ENCODE measurements around the gene MGAT5. TPM values are rescaled to one million over a fixed set of nuclear protein-coding genes. Genes with fewer than 3 reads are reported as not detected.
A peak's percentile ranks its signal among the peaks of the same experiment; 100 is the strongest.

MGAT5 gene
- polyA plus RNA-seq, 3 donors from 2014 or later: 2.2 to 7.3 (median 4.0) TPM

- Mint-ChIP-seq H3K4me3 (no peak overlapping the region), H3K27me3 (ENCODE audit: low read depth in 3 of 3) (no peaks in the 10 kb centered on the region), H3K36me3 (peaks cover 3 to 28% (median 6%) of the 10 kb centered on the region in 3 donors), H3K27ac (no peak overlapping the region), H3K4me1 (peaks cover 8 to 9% of the 10 kb centered on the region in 2 donors), H3K9me3 (no peaks in the 10 kb centered on the region)
- DNase-seq: no peak
Observed at GRCh38 chr2:134416637-134417036, 162.8 kb downstream of the MGAT5 start.

GRCh38 chr2:134417968-134418582 lies 164.2 kb downstream of the MGAT5 start:
- H3K27me3 Mint-ChIP-seq (ENCODE audit: low read depth in 3 of 3): peaks cover 0 to 2% (median 0%) of the 10 kb centered on the region in 3 donors
- H3K36me3 Mint-ChIP-seq: peaks cover 3 to 30% (median 6%) of the 10 kb centered on the region in 3 donors
- no peak overlapping the region for H3K4me3 Mint-ChIP-seq
- H3K9me3 Mint-ChIP-seq: no peaks in the 10 kb centered on the region
- DNase-seq: no peak
- peak overlapping the region in 2 of 6 donors; percentile 49 to 56 for H3K27ac Mint-ChIP-seq
- no peaks in the 10 kb centered on the region for H3K4me1 Mint-ChIP-seq

DNA sequence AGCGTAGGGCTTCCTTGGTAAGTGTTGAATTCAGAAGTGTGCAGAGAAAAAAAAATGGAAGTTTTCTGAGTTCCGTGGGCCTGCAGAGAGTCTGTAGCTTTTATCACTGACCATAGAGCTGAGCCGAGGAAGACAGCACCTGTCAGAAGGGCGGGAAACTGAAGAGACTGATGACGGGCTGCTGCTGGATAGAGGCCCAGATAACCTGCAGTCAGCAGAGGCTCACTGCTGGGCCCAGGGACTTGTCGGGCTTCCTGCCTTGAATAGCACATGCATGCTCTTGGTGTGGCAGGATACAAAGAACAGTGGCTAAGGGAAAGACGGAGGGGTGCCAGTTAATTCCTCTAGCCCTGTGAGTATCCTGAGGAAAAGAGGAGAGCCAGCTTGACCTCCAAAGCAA lies 166.4 kb downstream of the MGAT5 start:
- no peak for DNase-seq
- Mint-ChIP-seq H3K27me3 (ENCODE audit: low read depth in 3 of 3) (peaks cover 0 to 3% (median 0%) of the 10 kb centered on the region in 3 donors), H3K36me3 (peaks cover 3 to 32% (median 14%) of the 10 kb centered on the region in 3 donors), H3K27ac (no peak overlapping the region), H3K9me3 (no peaks in the 10 kb centered on the region), H3K4me3 (no peak overlapping the region), H3K4me1 (no peaks in the 10 kb centered on the region)

GRCh38 chr2:134420920-134421319 lies 167.0 kb downstream of the MGAT5 start:
- Mint-ChIP-seq H3K4me3 (no peak overlapping the region), H3K36me3 (peaks cover 3 to 29% (median 16%) of the 10 kb centered on the region in 3 donors), H3K27me3 (ENCODE audit: low read depth in 3 of 3) (peaks cover 0 to 4% (median 0%) of the 10 kb centered on the region in 3 donors), H3K4me1 (no peaks in the 10 kb centered on the region), H3K9me3 (no peaks in the 10 kb centered on the region), H3K27ac (no peak overlapping the region)
- no peak for DNase-seq

- H3K4me3 Mint-ChIP-seq: no peak overlapping the region
- no peak overlapping the region for H3K27ac Mint-ChIP-seq
- no peaks in the 10 kb centered on the region for H3K4me1 Mint-ChIP-seq
- H3K36me3 Mint-ChIP-seq: peaks cover 3 to 29% (median 10%) of the 10 kb centered on the region in 3 donors
- H3K9me3 Mint-ChIP-seq: no peaks in the 10 kb centered on the region
- no peak for DNase-seq
- H3K27me3 Mint-ChIP-seq (ENCODE audit: low read depth in 3 of 3): peaks cover 0 to 4% (median 0%) of the 10 kb centered on the region in 3 donors
Observed at GRCh38 chr2:134421556-134422328, 167.9 kb downstream of the MGAT5 start.

GRCh38 chr2:134425724-134426496 lies 172.0 kb downstream of the MGAT5 start:
- no peaks in the 10 kb centered on the region for H3K9me3 Mint-ChIP-seq
- H3K27ac Mint-ChIP-seq: peak overlapping the region in 1 of 6 donors; percentile 27
- H3K36me3 Mint-ChIP-seq: peaks cover 14 to 33% (median 15%) of the 10 kb centered on the region in 3 donors

GRCh38 chr2:134426721-134427120 lies 172.8 kb downstream of the MGAT5 start:
- H3K27ac Mint-ChIP-seq: no peak overlapping the region
- no peaks in the 10 kb centered on the region for H3K4me1 Mint-ChIP-seq
- peaks cover 14 to 38% (median 15%) of the 10 kb centered on the region in 3 donors for H3K36me3 Mint-ChIP-seq
- H3K9me3 Mint-ChIP-seq: no peaks in the 10 kb centered on the region
- peaks cover 0 to 6% (median 0%) of the 10 kb centered on the region in 3 donors for H3K27me3 Mint-ChIP-seq (ENCODE audit: low read depth in 3 of 3)
- no peak for DNase-seq
- no peak overlapping the region for H3K4me3 Mint-ChIP-seq

More at GRCh38 chr2:134425724-134426496, 172.0 kb downstream of the MGAT5 start:
- H3K27me3 Mint-ChIP-seq (ENCODE audit: low read depth in 3 of 3): peaks cover 0 to 6% (median 0%) of the 10 kb centered on the region in 3 donors
- DNase-seq: no peak
- no peaks in the 10 kb centered on the region for H3K4me1 Mint-ChIP-seq
- no peak overlapping the region for H3K4me3 Mint-ChIP-seq

- no peaks in the 10 kb centered on the region for H3K9me3 Mint-ChIP-seq
- DNase-seq: no peak
- H3K4me3 Mint-ChIP-seq: no peak overlapping the region
- H3K27ac Mint-ChIP-seq: no peak overlapping the region
- peaks cover 0 to 5% (median 0%) of the 10 kb centered on the region in 3 donors for H3K27me3 Mint-ChIP-seq (ENCODE audit: low read depth in 3 of 3)
- H3K36me3 Mint-ChIP-seq: peaks cover 14 to 47% (median 18%) of the 10 kb centered on the region in 3 donors
- H3K4me1 Mint-ChIP-seq: no peaks in the 10 kb centered on the region
Observed at GRCh38 chr2:134429886-134430285, 176.0 kb downstream of the MGAT5 start.

DNA sequence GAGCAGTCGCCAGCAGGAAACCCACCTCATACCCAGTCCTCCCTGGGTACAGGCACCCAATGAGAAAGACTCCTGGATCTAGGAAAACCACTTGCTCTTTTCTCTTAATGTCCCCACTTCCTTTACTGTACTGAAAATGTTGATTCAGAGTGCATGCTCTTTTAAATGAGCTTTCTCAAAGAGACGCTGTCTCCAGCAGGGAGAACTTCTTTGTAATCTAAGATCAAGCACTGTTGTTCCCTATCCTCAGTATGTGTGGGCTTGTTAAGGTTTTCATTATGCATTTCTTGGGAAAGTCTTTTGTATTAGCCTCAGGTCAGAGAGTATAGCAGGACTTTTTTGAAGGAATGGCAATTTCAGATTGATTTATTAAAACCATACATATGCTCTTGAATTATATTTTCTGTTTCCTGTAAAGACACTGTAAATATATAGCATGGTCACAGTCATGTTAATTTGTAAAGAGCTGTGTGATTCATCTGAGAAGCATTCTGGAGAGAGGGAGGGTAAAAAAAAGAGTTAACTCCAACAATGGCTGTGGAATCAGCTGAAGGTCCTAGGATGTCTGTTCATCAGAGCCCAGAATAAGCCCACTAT lies 178.1 kb downstream of the MGAT5 start:
- no peaks in the 10 kb centered on the region for H3K9me3 Mint-ChIP-seq
- peaks cover 0 to 5% (median 0%) of the 10 kb centered on the region in 3 donors for H3K27me3 Mint-ChIP-seq (ENCODE audit: low read depth in 3 of 3)
- H3K4me1 Mint-ChIP-seq: no peaks in the 10 kb centered on the region
- no peak for DNase-seq
- H3K4me3 Mint-ChIP-seq: no peak overlapping the region
- no peak overlapping the region for H3K27ac Mint-ChIP-seq
- H3K36me3 Mint-ChIP-seq: peaks cover 17 to 43% (median 20%) of the 10 kb centered on the region in 3 donors

DNA sequence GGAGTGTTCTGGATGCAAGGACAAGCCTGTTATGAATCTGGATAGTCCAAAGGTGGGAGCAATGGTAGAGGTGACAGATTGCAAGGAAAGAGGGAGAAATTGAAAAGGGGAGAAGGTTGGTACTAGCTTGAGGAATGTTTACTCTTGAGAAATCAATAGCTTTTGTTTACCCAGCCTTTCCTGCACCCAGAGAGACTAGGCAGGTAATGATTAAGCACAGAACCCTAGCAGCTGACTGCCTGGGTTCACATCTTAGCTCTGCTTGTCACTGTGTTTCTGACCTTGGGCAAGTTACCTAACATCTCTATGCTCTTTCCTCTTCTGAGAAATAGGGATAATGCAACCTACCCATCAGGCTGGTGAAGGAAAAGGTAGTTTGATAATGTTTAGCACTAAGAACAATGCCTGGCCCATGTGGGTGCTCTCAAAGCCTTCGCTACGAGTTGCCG lies 178.6 kb downstream of the MGAT5 start:
- no peak for DNase-seq
- Mint-ChIP-seq H3K36me3 (peaks cover 16 to 42% (median 17%) of the 10 kb centered on the region in 3 donors), H3K27me3 (ENCODE audit: low read depth in 3 of 3) (peaks cover 0 to 5% (median 0%) of the 10 kb centered on the region in 3 donors), H3K27ac (peak overlapping the region in 1 of 6 donors; percentile 20), H3K4me1 (no peaks in the 10 kb centered on the region), H3K4me3 (no peak overlapping the region), H3K9me3 (no peaks in the 10 kb centered on the region)

DNA sequence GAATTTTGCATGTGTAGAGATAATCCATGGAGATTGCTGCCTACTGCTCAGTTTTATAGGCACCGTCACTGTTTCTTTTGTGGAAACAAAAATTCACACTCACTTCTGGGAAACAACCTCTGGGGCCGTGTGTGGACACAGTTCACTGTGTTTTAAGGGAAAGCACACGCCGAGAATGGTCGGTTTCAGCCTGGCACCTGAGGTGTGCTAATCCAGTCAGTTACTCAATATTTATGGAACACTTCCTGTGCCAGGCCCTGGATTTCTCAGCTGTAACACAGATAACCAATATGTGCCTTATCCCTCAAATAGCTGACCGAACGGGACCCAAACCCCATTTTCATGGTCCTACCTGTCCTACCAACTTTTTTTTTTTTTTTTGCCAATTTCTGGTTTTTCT lies 179.6 kb downstream of the MGAT5 start:
- Mint-ChIP-seq H3K4me3 (no peak overlapping the region), H3K27me3 (ENCODE audit: low read depth in 3 of 3) (peaks cover 0 to 5% (median 0%) of the 10 kb centered on the region in 3 donors), H3K36me3 (peaks cover 10 to 45% (median 17%) of the 10 kb centered on the region in 3 donors), H3K9me3 (no peaks in the 10 kb centered on the region), H3K4me1 (no peaks in the 10 kb centered on the region), H3K27ac (no peak overlapping the region)
- no peak for DNase-seq

DNA sequence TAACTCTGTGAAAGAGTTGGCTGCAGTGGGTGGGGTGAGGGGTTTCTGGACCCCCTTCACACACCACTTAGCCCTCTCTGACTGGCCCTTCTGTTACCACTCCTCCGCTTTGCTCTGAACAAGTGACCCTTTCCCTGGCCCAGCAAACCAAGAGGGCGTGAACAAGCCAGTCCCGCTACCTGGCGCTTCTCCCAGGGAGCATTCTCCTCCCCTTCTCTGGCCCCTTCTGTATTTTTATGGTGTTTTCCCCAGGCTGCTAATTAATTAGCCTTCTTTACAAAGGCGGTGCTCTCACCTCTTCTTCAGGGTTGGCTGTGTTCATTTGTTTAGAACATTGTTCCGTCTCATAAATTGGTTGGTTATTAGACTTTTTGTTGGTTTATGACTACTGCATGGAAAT lies 180.1 kb downstream of the MGAT5 start:
- DNase-seq: no peak
- peaks cover 0 to 5% (median 0%) of the 10 kb centered on the region in 3 donors for H3K27me3 Mint-ChIP-seq (ENCODE audit: low read depth in 3 of 3)
- no peak overlapping the region for H3K27ac Mint-ChIP-seq
- no peaks in the 10 kb centered on the region for H3K4me1 Mint-ChIP-seq
- no peaks in the 10 kb centered on the region for H3K9me3 Mint-ChIP-seq
- no peak overlapping the region for H3K4me3 Mint-ChIP-seq
- H3K36me3 Mint-ChIP-seq: peaks cover 8 to 47% (median 15%) of the 10 kb centered on the region in 3 donors

- Mint-ChIP-seq H3K27me3 (ENCODE audit: low read depth in 3 of 3) (peaks cover 0 to 3% (median 0%) of the 10 kb centered on the region in 3 donors), H3K27ac (no peak overlapping the region), H3K4me1 (no peaks in the 10 kb centered on the region), H3K4me3 (no peak overlapping the region), H3K9me3 (no peaks in the 10 kb centered on the region), H3K36me3 (peaks cover 13 to 48% (median 18%) of the 10 kb centered on the region in 3 donors)
- no peak for DNase-seq
Observed at GRCh38 chr2:134435505-134435904, 181.6 kb downstream of the MGAT5 start.

Data from immature natural killer cell (primary cell).